ENCODE measurements around the gene FRMPD4.

Gene FRMPD4

GRCh38 chrX:12236156-12236555 lies 97.9 kb downstream of the FRMPD4 start:
- TF ChIP-seq ZFX (IDR thresholded peaks at IDR 0.05; ENCODE audit: borderline replicate concordance): no peak
- no peak for TF ChIP-seq CTCF (IDR thresholded peaks at IDR 0.05)
- no peak overlapping the region for H3K27ac ChIP-seq

- no peak overlapping the region for H3K27ac ChIP-seq
- TF ChIP-seq ZFX (IDR thresholded peaks at IDR 0.05; ENCODE audit: borderline replicate concordance) (no peak), CTCF (IDR thresholded peaks at IDR 0.05) (no peak)
Observed at GRCh38 chrX:12237131-12237530, 98.9 kb downstream of the FRMPD4 start.

- H3K27ac ChIP-seq: no peak overlapping the region
- TF ChIP-seq ZFX (IDR thresholded peaks at IDR 0.05; ENCODE audit: borderline replicate concordance) (no peak), CTCF (IDR thresholded peaks at IDR 0.05) (no peak)
Observed at GRCh38 chrX:12237771-12238170, 99.5 kb downstream of the FRMPD4 start.

- no peak for TF ChIP-seq ZFX (IDR thresholded peaks at IDR 0.05; ENCODE audit: borderline replicate concordance)
- no peak for TF ChIP-seq CTCF (IDR thresholded peaks at IDR 0.05)
- H3K27ac ChIP-seq: no peak overlapping the region
Observed at GRCh38 chrX:12239356-12240082, 101.2 kb downstream of the FRMPD4 start.

- H3K27ac ChIP-seq: no peak overlapping the region
- TF ChIP-seq ZFX (IDR thresholded peaks at IDR 0.05; ENCODE audit: borderline replicate concordance) (no peak), CTCF (IDR thresholded peaks at IDR 0.05) (no peak)
Observed at GRCh38 chrX:12240491-12240890, 102.2 kb downstream of the FRMPD4 start.

- TF ChIP-seq ZFX (IDR thresholded peaks at IDR 0.05; ENCODE audit: borderline replicate concordance) (no peak), CTCF (IDR thresholded peaks at IDR 0.05) (no peak)
- H3K27ac ChIP-seq: no peak overlapping the region
Observed at GRCh38 chrX:12241026-12241425, 102.8 kb downstream of the FRMPD4 start.

All from 22Rv1 (cell line).